BE2C (cell line): ENCODE data around the gene FDX1.

Experiments
- DNase-seq: peaks from one replicate; pipeline ENCODE4 v3.0.0-alpha.2; 2020
- H3K27me3 ChIP-seq: fragments of 250-450 bp; sonication (Bioruptor Pico); 2 replicates; pipeline ENCODE4 v1.5.1; 2020; ENCODE audit warnings: mild to moderate bottlenecking
- H3K36me3 ChIP-seq: fragments of 250-450 bp; sonication (Bioruptor Pico); 2 replicates; pipeline ENCODE4 v1.5.1; 2020; ENCODE audit warnings: mild to moderate bottlenecking
- H3K4me1 ChIP-seq: fragments of 250-450 bp; sonication (Bioruptor Pico); 2 replicates; pipeline ENCODE4 v1.5.1; 2020
- H3K4me3 ChIP-seq: 2 replicates; pipeline ENCODE4 v1.5.1; 2011; ENCODE audit warnings: low read depth, low read length
- H3K9me3 ChIP-seq: fragments of 250-450 bp; sonication (Bioruptor Pico); 2 replicates; pipeline ENCODE4 v1.5.1; 2020
- CTCF ChIP-seq: IDR thresholded peaks from 2 replicates; pipeline ENCODE4 v1.5.1; 2012; ENCODE audit warnings: mild to moderate bottlenecking, low read depth, low read length

Gene FDX1

DNA sequence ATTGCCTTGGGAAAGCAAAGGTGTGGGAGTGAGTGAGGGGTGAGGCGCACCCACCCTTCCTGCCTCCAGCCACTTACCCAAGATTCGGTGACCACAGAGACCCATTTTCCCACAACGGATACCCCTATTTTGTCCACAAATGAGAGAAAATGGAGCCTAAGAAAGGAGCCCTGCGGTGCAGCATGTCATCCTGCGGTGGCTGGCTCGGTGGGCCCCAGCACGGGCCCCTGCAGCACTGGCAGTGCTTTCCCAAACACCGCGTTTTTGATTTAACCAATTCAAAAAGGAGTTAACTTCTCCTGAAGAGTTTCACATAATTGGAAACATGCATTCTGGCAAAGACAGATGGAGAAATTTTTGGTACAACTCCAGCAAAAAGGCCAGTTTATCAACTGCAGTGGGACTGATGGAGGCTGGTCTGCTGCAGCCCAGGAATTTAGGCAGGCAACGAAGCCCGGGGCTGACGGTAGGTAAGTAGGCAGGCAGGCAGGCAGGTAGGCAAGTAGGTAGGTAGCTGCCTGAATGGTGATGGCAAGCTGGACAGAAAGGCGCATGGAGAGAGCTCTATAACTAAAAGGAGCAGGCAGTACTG is 84.2 kb downstream of the FDX1 start:
- H3K4me3 ChIP-seq = no peak overlapping the region
- H3K36me3 ChIP-seq = no peaks in the 10 kb centered on the region
- TF ChIP-seq CTCF = no peak
- no peak for DNase-seq
- H3K4me1 ChIP-seq = no peaks in the 10 kb centered on the region
- H3K27me3 ChIP-seq = no peaks in the 10 kb centered on the region; the same call in none of the 2 replicates
- H3K9me3 ChIP-seq = no peaks in the 10 kb centered on the region
